GM12878 (cell line): ENCODE measurements around the gene OLFML3. TPM values are rescaled to one million over a fixed set of nuclear protein-coding genes. Genes with fewer than 3 reads are reported as not detected.

Experiments used
- ATAC-seq: fragments of 200-7000 bp; cut with Tn5 transposase; 3 replicates; pipeline ENCODE4 v1.9.1; 2020; ENCODE audit warnings: mild to moderate bottlenecking, moderate library complexity
- BruUV-seq: library from RNA; stranded (reverse); fragments of 400-500 nt; replicated peaks from 2 replicates; lab custom pipeline; 2021; lab: Mats Ljungman, UMichigan
- CTCF ChIA-PET: fragments of 300-600 bp; sonication (Branson Sonifier 250); formaldehyde crosslinking; extraction: SDS; loops from one replicate; lab custom pipeline; 2021; ENCODE audit warnings: inconsistent platforms; lab: Yijun Ruan, JAX
- POLR2A ChIA-PET: fragments of 350-600 bp; formaldehyde crosslinking; extraction: SDS; loops from one replicate; lab custom pipeline; 2021; ENCODE audit warnings: inconsistent platforms; lab: Charles Lee
- RAD21 ChIA-PET: fragments of 300-600 bp; sonication (Branson Sonifier 250); formaldehyde crosslinking; loops from one replicate; lab custom pipeline; 2023; ENCODE audit warnings: antibody characterized with exemption; ENCODE audit not compliant: unreplicated experiment; lab: Charles Lee
- SMC1A ChIA-PET: fragments of 300-600 bp; sonication (Branson Sonifier 250); formaldehyde crosslinking; loops from one replicate; lab custom pipeline; 2023; ENCODE audit not compliant: unreplicated experiment, uncharacterized antibody; lab: Charles Lee
- DNase-seq: peaks from one replicate; pipeline ENCODE4 v3.0.0-alpha.2; 2011; ENCODE audit warnings: low read depth, low spot score
- FAIRE-seq: peaks from 3 replicates; lab custom pipeline; 2011; peaks lifted over from hg19 to GRCh38; lab: Jason Lieb, UNC
- H2AFZ ChIP-seq: 2 replicates; pipeline ENCODE4 v1.6.0; 2011; ENCODE audit warnings: low read depth, low read length, control low read depth; ENCODE audit not compliant: control insufficient read depth
- H3K27ac ChIP-seq: 2 replicates; pipeline ENCODE4 v1.5.1; 2011; ENCODE audit warnings: control low read depth; ENCODE audit not compliant: control insufficient read depth, insufficient read depth
- H3K27me3 ChIP-seq, 2 experiments: replicated peaks in 1 of 2; 2 replicates each; pipeline versions ENCODE4 v1.6.0 to v1.6.1; 2011; ENCODE audit warnings: low read length in 1 of 2; ENCODE audit not compliant: control insufficient read depth in 2 of 2, insufficient read depth in 2 of 2
- H3K36me3 ChIP-seq, 2 experiments: 2 replicates each; pipeline ENCODE4 v1.5.1; 2011; ENCODE audit warnings: low read length in 1 of 2; ENCODE audit not compliant: control insufficient read depth in 2 of 2, insufficient read depth in 2 of 2
- H3K4me1 ChIP-seq: 2 replicates; pipeline ENCODE4 v1.6.1; 2011; ENCODE audit warnings: mild to moderate bottlenecking, low read length, moderate library complexity, mixed read lengths; ENCODE audit not compliant: control insufficient read depth, insufficient read depth
- H3K4me2 ChIP-seq: 2 replicates; pipeline ENCODE4 v1.6.0; 2011; ENCODE audit warnings: control low read depth; ENCODE audit not compliant: control insufficient read depth, insufficient read depth
- H3K4me3 ChIP-seq: fragments of 200-600 bp; sonication (generic); 2 replicates; pipeline ENCODE4 v1.5.1; 2016
- H3K79me2 ChIP-seq: 2 replicates; pipeline ENCODE4 v1.6.0; 2011; ENCODE audit warnings: low read length; ENCODE audit not compliant: control insufficient read depth, insufficient read depth
- H3K9ac ChIP-seq: 2 replicates; pipeline ENCODE4 v1.8.0; 2011; ENCODE audit warnings: low read length, control low read depth, mixed read lengths; ENCODE audit not compliant: control insufficient read depth, insufficient read depth
- H3K9me3 ChIP-seq: replicated peaks from 3 replicates; pipeline ENCODE4 v1.5.1; 2011; ENCODE audit warnings: mild to moderate bottlenecking, low read length; ENCODE audit not compliant: control insufficient read depth, insufficient read depth
- H4K20me1 ChIP-seq: 2 replicates; pipeline ENCODE4 v1.6.0; 2011; ENCODE audit not compliant: control insufficient read depth, insufficient read depth
- CHD4 ChIP-seq: fragments of 200-600 bp; sonication (generic); IDR thresholded peaks from 2 replicates; pipeline ENCODE4 v1.6.1; 2016; ENCODE audit warnings: mild to moderate bottlenecking
- FOS ChIP-seq: IDR thresholded peaks from 3 replicates; pipeline ENCODE4 v1.6.1; 2011; ENCODE audit warnings: borderline replicate concordance; ENCODE audit not compliant: insufficient read length; ENCODE audit errors: extremely low read depth
- PRDM15 ChIP-seq: fragments of 450-650 bp; formaldehyde crosslinking; IDR thresholded peaks from 2 replicates; pipeline ENCODE4 v1.4.0; 2020; ENCODE audit warnings: mild to moderate bottlenecking, moderate library complexity
- RAD21 ChIP-seq: IDR thresholded peaks from 2 replicates; pipeline ENCODE4 v1.6.1; 2011; ENCODE audit warnings: mild to moderate bottlenecking, low read depth, low read length, moderate library complexity; ENCODE audit not compliant: insufficient read depth
- SMAD1 ChIP-seq: fragments of 450-650 bp; IDR thresholded peaks from 2 replicates; pipeline ENCODE4 v1.6.1; 2018; ENCODE audit warnings: mild to moderate bottlenecking, low read depth; ENCODE audit not compliant: partially characterized antibody
- WGBS: methylation state at CpG from one replicate; pipeline ENCODE4 v1.1.6; 2016; ENCODE audit warnings: low lambda C conversion rate; ENCODE audit not compliant: insufficient replicate concordance, insufficient coverage; ENCODE audit errors: missing lambda C conversion rate; 5-methylcytosine and 5-hydroxymethylcytosine counted together
- in situ Hi-C: fragments of 300-500 bp; cut with MboI; formaldehyde crosslinking; loops from 9 replicates; pipeline ENCODE4 v1.14.3; 2018; ENCODE audit warnings: mixed read lengths
- intact Hi-C: fragments of 100-400 bp; cut with micrococcal nuclease; formaldehyde crosslinking; loops from one replicate; pipeline ENCODE4 v1.14.2; 2022; ENCODE audit not compliant: unreplicated experiment
- polyA plus RNA-seq, 11 experiments: library from polyadenylated mRNA; depleted of rRNA in 4 of 11; unstranded in 6 of 11; stranded (reverse) in 5 of 11; fragments of >200 nt; fragmentation: Nextera tagmentation in 4 of 11; fragmentation: Illumina TruSeq in 1 of 11; extraction: Ambion mirVana in 4 of 11; extraction: Trizol in 1 of 11; gene quantifications; 1 replicate in 1 of 11; 2 replicates in 10 of 11; pipeline versions ENCODE4 v1.2.1 to v1.2.3, GENCODE V29; 2011 to 2016; ENCODE audit warnings: inconsistent platforms in 2 of 11, missing spikeins in 2 of 11, low read depth in 1 of 11
- total RNA-seq, 4 experiments: library from RNA; depleted of rRNA in 3 of 4; stranded (reverse); fragments of >200 nt in 3 of 4; fragmentation: Illumina TruSeq in 1 of 4; extraction: Trizol in 1 of 4; gene quantifications; 2 replicates each; pipeline versions ENCODE4 v1.2.1 to v1.2.3, GENCODE V29; 2013 to 2021

Gene OLFML3
- total and polyA plus RNA-seq, 10 of the 15 experiments (the other 5 are each of a cell fraction or from before 2014, with no cell fraction given): 0.03 TPM; not detected in 9

- Histone ChIP-seq H3K79me2 (no peaks in the 10 kb centered on the region), H3K27ac (no peak overlapping the region), H3K36me3 (no peaks in the 10 kb centered on the region), H3K4me2 (no peak overlapping the region), H2AFZ (no peak overlapping the region), H3K9ac (no peak overlapping the region), H3K4me3 (no peak overlapping the region), H3K27me3 (no peaks in the 10 kb centered on the region), H3K4me1 (no peaks in the 10 kb centered on the region), H4K20me1 (no peaks in the 10 kb centered on the region), H3K9me3 (no peaks in the 10 kb centered on the region)
- in situ Hi-C loops: no loop called here
- ChIA-PET CTCF (interaction anchor here (1.2 to 1.8 kb wide), 3 partner anchors 10 to 32 kb away, joined by 3 to 4 read pairs (median 4); partner anchors contain the start of gene OLFML3), RAD21 (no interaction called here), SMC1A (interaction anchor here (1.2 to 1.4 kb wide), 2 partner anchors 24 to 32 kb away, joined by 4 read pairs; no protein-coding TSS in a partner anchor), POLR2A (no interaction called here)
- 24% methylated on average over 9 of the region's 9 CpGs for WGBS
- no TSS peak for BruUV-seq
- ATAC-seq (no peak), FAIRE-seq (no peak), DNase-seq (no peak)
- intact Hi-C loops: no loop called here
- no peak for TF ChIP-seq PRDM15 (CRISPR knock-in tag)
- TF ChIP-seq CHD4: no peak
- no peak for TF ChIP-seq SMAD1
- TF ChIP-seq RAD21: no peak
- no peak for TF ChIP-seq FOS
Observed at GRCh38 chr1:114010433-114011184, 31.3 kb downstream of the OLFML3 start.
